ENCODE results near the gene PKD1.

PKD1 gene

GRCh38 chr16:2180461-2180860 lies 44.8 kb upstream of the PKD1 start:
- POLR2A ChIA-PET = interaction anchor here (1.2 kb wide), 1 partner anchor 25 kb away, joined by 6 read pairs; the partner anchor contains the start of gene TRAF7
- CTCF ChIA-PET = no interaction called here
- TF ChIP-seq CTCF (IDR thresholded peaks at IDR 0.05; ENCODE audit: insufficient read depth, low read length, missing control alignments) = no peak
- H3K4me3 ChIP-seq (ENCODE audit: low read depth, low read length) = no peak overlapping the region
- no peak for DNase-seq (ENCODE audit: low read depth, low spot score)

- no peak for DNase-seq (ENCODE audit: low read depth, low spot score)
- TF ChIP-seq CTCF (IDR thresholded peaks at IDR 0.05; ENCODE audit: insufficient read depth, low read length, missing control alignments) = no peak
- ChIA-PET CTCF (no interaction called here), POLR2A (no interaction called here)
- no peak overlapping the region for H3K4me3 ChIP-seq (ENCODE audit: low read depth, low read length)
Measured at GRCh38 chr16:2179576-2179975, 43.9 kb upstream of the PKD1 start.

GRCh38 chr16:2179107-2179501 lies 43.4 kb upstream of the PKD1 start:
- DNase-seq (ENCODE audit: low read depth, low spot score) = no peak
- no peak overlapping the region for H3K4me3 ChIP-seq (ENCODE audit: low read depth, low read length)
- ChIA-PET POLR2A (no interaction called here), CTCF (no interaction called here)
- no peak for TF ChIP-seq CTCF (IDR thresholded peaks at IDR 0.05; ENCODE audit: insufficient read depth, low read length, missing control alignments)

GRCh38 chr16:2178321-2179106 lies 42.8 kb upstream of the PKD1 start:
- no peak for TF ChIP-seq CTCF (IDR thresholded peaks at IDR 0.05; ENCODE audit: insufficient read depth, low read length, missing control alignments)
- POLR2A ChIA-PET = interaction anchor here (0.9 kb wide), 1 partner anchor 23 kb away, joined by 5 read pairs; the partner anchor contains the start of gene TRAF7
- H3K4me3 ChIP-seq (ENCODE audit: low read depth, low read length) = no peak overlapping the region
- CTCF ChIA-PET = no interaction called here
- no peak for DNase-seq (ENCODE audit: low read depth, low spot score)

GRCh38 chr16:2177561-2177960 lies 41.9 kb upstream of the PKD1 start:
- POLR2A ChIA-PET = interaction anchor here (0.9 kb wide), 1 partner anchor 22 kb away, joined by 5 read pairs; the partner anchor contains the start of gene TRAF7
- no peak for DNase-seq (ENCODE audit: low read depth, low spot score)
- CTCF ChIA-PET = no interaction called here
- H3K4me3 ChIP-seq (ENCODE audit: low read depth, low read length) = no peak overlapping the region
- no peak for TF ChIP-seq CTCF (IDR thresholded peaks at IDR 0.05; ENCODE audit: insufficient read depth, low read length, missing control alignments)

GRCh38 chr16:2177101-2177500 lies 41.4 kb upstream of the PKD1 start:
- no peak for TF ChIP-seq CTCF (IDR thresholded peaks at IDR 0.05; ENCODE audit: insufficient read depth, low read length, missing control alignments)
- ChIA-PET POLR2A (no interaction called here), CTCF (no interaction called here)
- DNase-seq (ENCODE audit: low read depth, low spot score) = no peak
- no peak overlapping the region for H3K4me3 ChIP-seq (ENCODE audit: low read depth, low read length)

Measured in AG04449 (cell line).